NCI-H1417 treated with DMSO at 0.1 percent for 48 hours (cell line): ENCODE results near the gene RASSF3.
"Not testable (repeated sequence)": the region's sequence is repeated elsewhere in the genome, so short reads cannot be mapped to it uniquely, and the experiment has no call there.

ENCODE experiments used
- DNase-seq: peaks from one replicate; lab custom pipeline; 2025; lab: John Stamatoyannopoulos, UW

The RASSF3 gene

DNA sequence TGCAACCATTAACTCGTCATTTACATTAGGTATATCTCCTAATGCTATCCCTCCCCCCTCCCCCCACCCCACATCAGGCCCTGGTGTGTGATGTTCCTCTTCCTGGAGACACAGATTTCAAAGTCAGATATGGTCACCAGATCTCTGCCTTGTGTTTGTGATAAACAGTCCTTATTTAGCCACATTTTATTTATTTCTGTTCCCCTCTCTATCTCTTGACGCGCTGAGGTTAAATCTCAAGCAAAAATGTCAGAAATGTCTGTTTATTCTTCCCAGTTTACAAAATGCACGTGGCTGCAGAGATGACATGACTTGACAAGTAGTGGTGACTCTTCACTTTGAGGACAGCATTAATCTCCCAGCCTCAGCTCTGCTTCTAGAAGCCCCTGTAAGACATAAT is 11.5 kb upstream of the RASSF3 start:
- no peak for DNase-seq

DNA sequence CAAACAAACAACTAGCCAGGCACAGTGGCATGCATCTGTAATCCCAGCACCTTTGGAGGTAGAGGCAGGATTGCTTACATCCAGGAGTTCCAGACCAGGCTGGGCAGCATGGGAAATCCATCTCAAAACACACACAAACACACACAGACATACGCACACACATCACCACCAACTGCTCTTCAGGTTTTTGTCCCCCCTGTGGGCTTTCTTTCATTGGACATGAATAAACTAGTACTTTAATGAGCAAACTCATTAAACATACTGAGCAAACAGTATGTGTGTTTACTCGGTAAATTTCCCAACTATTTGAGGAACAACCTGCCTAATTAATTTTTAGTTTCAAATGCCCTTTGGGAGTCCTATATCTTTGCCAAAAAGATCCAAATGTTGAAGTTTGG is 10.1 kb upstream of the RASSF3 start:
- peak; percentile 85 for DNase-seq

DNA sequence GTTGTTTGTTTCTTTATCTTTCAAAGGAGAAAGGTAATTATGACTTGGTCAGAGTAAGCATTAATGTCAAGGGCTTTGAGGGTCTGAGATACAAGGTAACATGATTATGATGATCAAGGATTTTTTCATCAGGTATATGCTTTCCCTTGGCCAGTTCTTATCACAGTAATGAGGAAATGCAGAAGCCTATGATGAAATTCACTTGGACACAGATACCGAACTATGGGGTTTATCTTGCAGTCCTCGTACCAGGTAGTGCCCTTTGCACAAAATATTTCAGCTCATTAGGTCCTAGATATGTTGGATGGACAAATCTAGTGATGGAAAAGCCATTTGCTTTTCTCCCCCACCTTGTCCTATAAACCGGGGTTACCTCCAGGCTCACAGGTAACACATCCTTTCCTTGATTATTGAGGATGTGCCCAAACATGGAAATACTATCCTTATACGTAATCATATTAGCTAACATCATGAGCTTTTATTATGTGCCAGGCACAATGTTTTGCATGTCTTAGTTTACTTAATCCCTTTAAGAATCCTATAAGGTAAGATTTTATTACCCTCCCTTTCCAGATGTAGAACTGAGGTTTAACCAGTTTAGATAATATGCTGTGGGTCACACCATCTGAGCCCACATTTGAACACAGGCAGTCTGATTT is 7.0 kb upstream of the RASSF3 start:
- no peak for DNase-seq

DNA sequence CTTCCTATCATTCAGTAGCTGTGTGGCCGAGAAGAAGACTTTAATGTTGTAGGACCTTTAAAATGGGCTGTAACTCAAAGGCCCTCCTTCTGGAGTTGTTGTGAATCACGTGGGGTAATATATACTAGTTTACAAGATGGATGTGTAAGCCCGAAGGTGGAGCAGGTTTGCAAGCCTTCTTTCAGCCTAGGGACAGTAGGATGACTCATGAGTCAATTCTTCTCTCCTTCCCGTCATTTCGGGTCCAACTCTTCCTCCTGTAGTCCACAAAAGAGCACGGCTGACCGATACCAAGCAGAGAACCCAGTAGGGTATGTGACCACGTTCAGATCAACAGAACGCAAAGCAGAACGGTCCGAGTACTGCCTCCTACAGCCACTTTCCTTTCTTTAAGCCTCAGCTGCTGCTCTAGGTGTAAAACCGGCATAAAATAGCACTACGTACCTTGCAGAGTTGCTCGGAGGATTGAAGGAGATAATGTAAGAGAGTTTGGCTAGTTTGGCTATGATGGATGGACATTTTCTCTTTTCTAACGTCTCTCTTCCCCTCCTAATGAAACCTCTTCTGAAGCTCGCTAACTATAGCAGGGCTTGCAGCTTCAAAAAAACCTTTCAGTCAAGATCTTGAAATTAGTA is 1.3 kb upstream of the RASSF3 start:
- no peak for DNase-seq

DNA sequence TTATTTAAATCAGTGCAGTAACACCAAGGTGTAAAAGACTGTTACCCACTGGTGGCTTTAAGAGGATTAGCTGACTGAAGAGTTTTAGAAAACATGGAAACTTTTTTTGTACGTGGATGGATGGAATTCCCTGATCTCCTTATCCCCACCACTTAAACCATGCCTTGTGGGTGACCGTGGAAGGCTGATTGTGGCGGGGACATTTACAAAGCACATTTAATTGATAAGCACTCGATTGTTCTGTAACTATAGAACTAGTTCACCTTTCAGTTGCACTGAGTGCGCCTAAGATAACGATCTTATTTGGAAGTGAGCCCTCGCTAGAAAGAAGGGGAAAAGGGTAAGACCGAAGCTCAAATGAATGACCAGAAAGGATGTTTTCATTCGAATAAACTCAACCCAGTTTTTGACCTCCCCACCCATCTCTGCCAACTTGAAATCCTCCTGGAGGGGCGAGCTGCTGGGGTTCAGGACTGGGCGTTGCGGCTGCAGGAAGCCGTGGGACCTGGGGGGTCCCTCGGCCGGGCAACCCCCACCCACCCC is 688 bp upstream of the RASSF3 start:
- no peak for DNase-seq

DNA sequence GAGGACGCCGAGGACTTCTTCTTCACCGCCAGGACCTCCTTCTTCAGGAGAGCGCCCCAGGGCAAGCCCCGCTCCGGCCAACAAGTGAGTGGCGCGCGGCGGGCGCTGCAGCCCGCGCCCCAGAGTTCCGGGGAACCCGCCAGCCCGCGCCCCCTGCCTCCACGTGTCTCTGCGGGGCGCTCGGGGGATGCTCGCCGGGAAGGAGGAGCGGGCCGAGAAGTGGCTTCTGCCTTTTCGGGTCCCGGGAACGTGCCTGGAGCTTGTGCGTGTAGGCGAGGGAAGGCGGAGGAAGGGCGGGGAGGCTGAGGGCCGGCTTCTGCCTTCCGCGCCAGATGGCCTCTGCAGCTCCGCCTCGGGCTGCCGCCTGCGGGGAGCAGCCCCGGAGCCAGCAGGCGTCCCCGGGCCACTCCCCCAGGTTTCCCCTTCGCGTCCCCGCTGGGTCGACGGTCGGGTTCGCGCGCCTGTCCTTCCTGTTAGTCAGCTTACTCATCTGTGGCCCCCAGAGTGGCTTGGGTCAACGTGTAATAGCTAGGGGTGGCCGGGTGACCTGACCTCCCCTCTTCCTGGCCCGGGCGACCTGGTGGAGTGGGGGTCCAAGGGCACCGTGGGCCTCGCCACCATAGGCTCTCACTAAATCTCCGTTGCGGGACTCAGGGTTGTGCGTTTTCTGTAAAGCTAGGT is 505 bp downstream of the RASSF3 start:
- DNase-seq = no peak

DNA sequence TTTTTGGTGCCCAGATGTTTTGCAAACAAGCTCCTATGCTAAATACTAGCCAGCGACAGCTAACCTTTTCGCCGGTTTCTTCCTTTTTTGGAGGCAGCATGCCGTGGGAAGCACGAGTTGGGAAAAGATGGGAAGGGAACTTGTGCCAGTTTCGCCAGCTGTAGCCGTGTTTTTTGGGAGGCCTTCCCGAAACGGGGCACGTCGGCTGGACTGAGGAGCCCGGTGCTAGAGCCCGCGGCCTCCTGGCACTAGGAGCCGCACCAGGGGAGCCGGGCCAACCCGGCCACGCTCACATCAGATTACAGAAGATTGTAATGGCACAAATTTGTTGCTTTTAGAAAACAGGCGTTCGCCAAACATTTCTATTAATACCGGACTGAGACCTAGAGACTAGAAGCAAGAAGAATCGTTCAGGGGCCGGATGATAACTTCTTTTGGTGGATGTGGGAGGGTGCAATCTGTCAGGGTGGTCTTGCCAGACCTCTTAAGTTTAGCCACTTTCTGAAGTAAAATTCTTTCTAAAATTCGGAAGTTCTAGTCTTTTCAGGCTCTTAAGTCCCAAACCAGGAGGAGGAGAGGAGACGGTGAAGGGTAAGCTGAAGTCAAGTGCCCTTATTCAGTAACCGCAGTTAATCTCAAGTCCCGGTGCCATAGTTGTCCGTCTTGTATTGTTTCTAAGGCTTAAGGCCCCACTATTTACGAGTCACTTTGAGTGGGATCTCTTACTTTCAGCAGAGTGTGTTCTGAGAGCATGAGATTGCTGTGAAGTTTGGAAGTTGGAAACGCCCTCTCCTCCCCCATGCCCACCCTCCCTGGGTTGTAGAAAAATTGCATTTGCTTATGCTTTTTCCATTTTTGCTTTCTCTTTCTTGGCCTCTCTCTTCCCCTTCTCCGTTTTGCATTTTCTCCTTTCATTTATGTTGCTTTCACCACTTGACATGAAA is 1.3 kb downstream of the RASSF3 start:
- no peak for DNase-seq

DNA sequence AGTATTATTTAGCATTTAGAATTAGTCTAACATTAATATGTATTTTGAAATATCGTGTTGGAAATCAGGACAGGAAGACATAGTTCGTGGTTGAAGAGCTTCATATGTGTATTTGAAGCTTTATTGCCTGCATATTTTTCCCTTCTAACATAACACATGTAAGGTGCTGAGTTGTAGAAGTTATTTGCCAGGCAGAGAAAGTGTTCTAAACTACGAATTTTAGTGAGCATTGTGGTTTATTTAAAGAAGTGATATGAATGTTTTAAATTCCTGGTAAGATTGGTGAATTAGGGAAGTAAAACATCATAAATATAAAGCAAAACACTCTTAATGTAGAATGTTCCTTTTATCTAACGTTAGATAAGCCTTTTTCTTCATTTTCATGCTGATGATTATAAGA is 2.5 kb downstream of the RASSF3 start:
- no peak for DNase-seq

DNA sequence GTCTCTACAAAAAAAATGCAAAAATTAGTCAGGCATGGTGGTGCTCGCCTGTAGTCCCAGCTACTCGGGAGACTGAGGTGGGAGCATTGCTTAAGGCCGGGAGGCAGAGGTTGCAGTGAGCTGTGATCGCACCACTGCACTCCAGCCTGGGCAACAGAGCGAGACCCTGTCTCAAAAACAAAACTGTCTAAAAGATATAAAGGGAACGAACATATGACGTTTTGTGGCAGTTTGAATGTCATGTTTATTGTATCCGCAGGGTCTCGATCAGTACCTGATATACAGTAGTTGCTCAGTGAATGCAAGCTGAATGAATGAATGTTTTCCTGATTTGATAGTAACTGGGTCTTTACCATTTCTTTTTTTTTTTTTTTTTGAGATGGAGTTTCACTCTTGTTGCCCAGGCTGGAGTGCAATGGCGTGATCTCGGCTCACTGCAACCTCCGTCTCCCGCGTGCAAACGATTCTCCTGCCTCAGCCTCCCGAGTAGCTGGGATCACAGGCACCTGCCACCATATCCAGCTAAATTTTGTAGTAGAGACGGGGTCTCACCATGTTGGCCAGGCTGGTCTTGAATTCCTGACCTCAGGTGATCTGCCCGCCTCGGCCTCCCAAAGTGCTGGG is 3.6 kb downstream of the RASSF3 start:
- DNase-seq = not testable (repeated sequence)

DNA sequence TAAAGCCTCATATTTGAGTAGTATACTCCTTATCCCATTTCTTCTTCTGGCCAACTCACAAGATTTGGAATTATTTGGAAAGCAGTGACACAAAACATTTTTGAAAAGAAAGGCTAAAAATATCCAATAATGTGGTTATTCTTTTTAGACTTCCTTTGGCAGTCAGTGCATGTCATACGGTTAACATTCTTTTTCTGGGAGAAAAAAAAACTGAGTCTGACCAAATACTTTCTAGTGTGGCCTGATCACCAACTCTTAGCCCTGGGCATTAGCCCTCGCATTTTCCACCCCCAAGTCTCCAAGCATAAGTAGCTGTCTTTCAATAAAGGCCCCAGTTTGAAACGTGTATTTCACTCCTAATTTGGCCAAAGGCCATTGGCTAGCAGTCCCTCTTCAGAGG is 5.9 kb downstream of the RASSF3 start:
- no peak for DNase-seq

DNA sequence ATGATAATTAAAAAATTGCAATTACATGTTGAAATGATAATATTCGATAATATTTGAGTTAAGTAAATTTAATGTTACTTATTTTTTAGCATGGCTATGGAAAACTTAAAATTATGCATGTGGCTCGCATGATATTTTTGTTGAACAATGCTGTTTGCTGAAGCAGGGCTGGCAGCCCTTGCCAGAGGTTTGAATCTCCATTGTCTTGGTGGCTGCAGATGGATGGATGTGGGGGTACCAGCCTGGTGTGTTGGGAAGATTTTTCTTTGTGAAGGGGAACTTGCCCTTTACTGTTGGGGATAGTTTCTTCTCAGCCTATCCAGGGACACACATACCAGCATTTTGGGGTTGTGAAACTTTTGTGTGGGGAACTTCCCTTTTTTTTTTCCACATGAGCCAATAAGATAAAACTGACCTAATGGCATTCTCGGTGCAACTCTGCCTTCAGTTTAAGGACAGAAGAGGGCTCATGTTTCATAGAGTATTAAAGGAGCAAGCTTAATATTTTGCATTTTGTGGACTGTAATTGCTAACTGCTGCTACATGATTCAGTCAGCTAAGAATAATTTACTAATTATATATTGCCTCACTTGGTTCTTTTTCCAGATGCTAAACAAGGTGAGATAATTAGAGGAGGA is 8.8 kb downstream of the RASSF3 start:
- DNase-seq = no peak

DNA sequence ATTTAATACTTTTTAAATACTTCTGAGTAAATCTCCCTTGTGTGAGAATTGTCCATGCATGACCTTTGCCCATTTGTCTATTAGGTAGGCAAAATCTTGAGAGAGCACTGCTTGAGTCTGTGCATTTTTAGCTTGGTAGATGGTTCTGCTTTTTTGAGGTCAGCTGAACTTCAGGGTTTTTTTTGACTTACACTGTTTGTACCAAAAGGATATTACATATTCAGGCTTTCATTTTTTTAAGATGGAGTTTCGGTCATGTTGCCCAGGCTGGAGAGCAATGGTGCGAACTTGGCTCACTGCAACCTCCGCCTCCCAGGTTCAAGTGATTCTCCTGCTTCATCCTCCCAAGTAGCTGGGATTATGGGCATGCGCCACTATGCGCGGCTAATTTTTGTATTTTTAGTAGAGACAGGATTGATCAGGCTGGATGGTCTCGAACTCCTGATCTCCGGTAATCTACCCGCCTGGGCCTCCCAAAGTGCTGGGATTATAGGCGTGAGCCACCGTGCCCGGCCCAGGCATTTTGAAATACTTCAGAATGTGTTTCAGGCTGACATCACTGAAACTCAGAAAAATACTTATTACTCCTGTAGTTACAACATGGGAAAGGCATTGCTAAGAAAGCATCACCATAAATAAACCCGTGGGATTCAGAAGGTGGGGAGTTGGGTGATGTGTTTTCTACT is 11.1 kb downstream of the RASSF3 start:
- DNase-seq = no peak

DNA sequence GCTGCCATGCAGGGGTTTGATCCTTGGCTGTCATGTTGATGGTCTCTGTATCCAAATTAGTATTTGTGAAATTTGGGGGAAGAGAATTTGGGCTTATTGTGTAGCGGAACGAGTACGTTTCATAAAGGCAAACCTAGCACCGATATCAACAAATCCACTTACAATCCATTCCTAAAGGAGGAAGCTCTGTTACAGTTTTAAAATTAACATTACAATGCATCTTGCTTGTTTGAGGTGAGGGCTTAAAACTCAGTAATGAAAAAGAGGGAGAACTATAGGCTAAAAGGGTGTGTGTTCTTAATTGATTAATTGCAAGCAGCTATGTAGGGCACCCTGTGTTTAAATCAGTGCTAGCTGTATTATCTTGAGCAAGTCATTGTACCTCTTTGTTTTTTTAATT is 13.7 kb downstream of the RASSF3 start:
- no peak for DNase-seq

DNA sequence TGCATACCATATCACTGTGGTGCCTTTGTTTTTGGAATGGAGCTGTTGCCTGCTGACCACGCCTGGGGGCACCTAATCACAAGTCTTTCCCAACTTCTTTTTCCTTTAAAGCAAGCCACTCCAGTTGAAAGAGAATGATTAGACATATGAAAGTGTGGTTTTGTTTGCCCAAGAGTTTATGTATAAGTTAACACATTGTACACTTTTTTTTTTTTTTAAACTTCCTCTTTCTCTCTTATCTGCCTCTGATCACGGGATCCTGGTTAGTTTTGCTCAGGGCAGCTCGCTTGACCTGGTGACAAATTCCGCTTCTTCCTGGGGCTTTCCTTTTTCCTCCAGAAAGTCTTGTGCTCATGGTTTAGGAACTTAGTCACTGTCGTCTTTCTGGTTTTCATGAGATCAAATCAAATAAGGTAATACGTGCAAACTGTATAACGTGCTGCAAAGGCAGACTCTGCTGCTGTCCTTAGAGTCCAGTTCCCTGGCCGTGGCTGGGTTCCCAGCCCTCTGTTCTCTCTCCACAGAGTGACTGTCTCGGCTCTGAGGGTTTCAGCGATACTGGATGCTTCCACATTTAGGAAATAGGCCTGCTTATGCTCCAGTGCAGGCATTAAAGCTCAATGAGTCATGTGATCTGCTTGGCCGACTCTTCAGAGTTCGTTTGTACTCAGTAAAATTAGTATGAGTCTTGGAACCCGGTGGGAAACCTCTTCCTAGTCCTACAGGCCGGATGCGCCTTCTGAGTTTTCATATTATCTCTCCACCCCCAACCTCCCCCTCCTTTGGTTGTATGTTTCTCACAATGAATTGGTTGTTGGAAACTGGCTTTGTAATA is 15.2 kb downstream of the RASSF3 start:
- no peak for DNase-seq

DNA sequence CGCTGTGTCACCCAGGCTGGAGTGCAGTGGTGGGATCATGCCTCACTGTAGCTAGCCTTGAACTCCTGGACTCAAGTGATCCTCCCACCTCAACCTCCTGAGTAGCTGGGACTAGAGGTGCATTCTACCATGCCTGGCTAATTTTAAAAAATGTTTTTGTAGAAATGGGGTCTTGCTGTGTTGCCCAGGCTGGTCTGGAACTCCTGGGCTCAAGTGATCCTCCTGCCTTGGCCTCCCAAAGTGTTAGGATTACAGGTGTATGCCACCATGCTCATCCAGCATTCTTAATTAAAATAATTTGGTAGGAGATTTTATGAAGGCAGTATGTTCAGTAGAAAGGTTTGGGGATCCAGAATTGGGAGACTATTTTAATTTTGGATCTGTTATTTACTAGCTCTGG is 16.3 kb downstream of the RASSF3 start:
- not testable (repeated sequence) for DNase-seq

DNA sequence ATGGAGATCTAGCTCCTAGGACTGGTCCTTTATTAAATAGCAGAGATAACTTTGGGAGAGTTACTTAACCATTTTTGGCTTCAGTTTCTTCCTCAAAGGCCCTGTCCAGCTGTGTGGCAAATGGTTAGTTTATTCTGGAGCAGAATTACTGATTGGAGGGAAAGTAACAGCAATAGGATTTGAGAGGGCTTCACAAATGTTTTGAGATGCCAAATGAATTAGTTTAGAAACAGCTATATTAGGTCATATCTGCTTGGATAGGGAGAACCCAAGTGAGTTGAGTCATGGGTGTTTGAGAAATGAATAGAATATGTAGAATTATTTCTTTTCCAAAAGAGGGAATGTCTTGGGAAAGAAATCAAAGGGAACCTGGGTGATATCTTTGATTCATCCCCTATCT is 17.5 kb downstream of the RASSF3 start:
- DNase-seq = no peak

DNA sequence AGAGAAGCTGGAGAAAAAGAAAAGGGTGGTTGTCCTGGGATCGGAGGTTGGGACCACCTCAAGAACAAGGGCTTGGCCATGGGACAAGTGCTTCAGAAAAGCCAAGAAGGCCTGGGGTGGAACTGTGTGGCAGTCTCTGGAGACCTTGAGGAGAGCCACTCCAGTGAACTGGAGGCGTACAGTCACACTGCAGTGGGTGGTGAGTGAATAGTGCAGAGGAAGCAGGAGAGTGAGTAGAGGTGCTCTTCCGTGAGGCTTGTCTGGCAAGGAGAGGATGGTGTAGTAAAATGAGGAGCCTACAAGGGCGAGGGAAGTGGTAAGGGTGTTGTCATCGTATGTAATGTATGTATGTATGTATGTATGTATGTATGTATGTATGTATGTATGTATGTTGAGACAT is 20.9 kb downstream of the RASSF3 start:
- no peak for DNase-seq

DNA sequence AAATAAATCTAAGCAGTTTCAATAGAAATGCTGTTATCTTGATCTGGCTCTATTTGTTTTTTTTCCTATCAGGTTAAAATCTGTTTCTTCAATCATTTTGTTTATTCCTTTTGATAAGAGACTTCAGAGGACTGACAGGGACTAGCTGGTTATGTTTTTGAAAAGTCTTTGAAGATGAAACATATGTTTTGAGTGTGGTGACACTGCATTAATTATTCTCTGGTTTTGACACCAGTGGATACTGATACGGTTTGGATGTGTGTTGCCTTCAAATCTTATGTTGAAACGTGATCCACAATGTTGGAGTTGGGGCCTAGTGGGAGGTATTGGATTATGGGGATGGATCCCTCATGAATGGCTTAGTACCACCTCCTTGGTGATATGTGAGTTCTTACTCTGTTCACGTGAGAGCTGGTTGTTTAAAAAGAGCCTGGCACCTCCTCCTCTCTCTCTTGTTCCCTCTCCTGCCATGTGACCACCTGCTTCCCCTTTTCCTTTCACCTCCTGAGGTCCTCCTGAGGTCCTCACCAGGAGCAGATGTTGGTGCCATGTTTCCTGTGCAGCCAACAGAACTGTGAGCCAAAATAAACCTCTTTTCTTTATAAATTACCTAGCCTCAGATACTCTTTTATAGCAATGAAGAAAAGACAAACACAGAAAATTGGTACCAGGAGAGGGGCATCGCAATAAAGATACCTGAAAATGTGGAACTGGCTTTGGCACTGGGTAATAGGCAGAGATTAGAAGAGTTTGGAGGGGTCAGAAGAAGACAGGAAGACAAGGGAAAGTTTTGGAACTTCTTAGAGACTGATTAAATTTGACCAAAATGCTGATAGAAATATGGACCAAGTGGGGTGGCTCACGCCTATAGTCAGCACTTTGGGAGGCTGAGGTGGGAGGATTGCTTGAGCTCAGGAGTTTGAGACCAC is 23.0 kb downstream of the RASSF3 start:
- DNase-seq = no peak

DNA sequence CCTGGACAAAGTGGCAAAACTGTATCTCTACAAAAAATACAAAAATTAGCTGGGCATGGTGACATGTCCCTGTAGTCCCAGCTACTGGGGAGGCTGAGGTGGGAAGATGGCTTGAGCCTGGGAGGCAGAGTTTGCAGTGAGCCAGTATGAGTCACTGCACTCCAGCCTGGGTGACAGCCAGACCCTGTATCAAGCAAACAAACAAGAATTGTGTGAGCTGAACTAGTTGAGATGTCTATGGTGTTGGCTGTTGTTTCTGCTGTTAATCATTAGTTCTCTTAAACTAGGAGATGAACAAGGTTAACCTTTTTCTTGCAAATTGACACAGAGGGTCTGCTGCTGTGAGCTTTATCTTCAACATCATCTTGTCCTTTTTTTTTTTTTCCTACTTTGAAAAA is 23.6 kb downstream of the RASSF3 start:
- DNase-seq = no peak
